ENCODE data around the gene ZNF692.
A peak's percentile ranks its signal among the peaks of the same experiment; 100 is the strongest.

Gene ZNF692

DNA sequence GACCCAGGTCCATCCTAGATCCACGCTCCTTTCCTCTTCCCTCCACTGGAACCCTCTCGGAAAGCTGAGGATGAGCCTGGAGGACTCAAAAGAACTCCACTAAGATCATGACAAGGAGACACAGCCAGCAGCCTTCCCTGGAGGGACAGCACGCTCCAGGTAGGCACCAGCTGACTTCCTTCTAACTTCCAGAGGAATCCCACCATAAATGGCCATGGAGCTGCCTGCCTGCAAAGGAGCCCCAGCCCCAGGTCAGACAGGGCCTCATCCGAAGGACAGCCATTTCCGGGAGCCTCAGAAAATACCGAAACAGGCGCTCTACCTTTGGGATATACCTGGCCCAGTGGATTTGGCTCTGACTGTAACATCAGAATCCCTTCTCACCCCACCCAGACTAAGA, 37.2 kb downstream of the ZNF692 start:
- no peaks in the 10 kb centered on the region for H3K9me2 ChIP-seq (replicated peaks; ENCODE audit: control insufficient read depth, low read length)
- no peaks in the 10 kb centered on the region for H3K27me3 ChIP-seq (ENCODE audit: control insufficient read depth, low read length)
- H3F3A ChIP-seq (ENCODE audit: control insufficient read depth, insufficient read depth): no peaks in the 10 kb centered on the region
- H3K4me1 ChIP-seq (ENCODE audit: control insufficient read depth, low read length): peaks cover 50% of the 10 kb centered on the region
- no peak for TF ChIP-seq EZH2phosphoT487 (IDR thresholded peaks at IDR 0.05; ENCODE audit: borderline replicate concordance, low read length)
- TF ChIP-seq, protein P1, sequence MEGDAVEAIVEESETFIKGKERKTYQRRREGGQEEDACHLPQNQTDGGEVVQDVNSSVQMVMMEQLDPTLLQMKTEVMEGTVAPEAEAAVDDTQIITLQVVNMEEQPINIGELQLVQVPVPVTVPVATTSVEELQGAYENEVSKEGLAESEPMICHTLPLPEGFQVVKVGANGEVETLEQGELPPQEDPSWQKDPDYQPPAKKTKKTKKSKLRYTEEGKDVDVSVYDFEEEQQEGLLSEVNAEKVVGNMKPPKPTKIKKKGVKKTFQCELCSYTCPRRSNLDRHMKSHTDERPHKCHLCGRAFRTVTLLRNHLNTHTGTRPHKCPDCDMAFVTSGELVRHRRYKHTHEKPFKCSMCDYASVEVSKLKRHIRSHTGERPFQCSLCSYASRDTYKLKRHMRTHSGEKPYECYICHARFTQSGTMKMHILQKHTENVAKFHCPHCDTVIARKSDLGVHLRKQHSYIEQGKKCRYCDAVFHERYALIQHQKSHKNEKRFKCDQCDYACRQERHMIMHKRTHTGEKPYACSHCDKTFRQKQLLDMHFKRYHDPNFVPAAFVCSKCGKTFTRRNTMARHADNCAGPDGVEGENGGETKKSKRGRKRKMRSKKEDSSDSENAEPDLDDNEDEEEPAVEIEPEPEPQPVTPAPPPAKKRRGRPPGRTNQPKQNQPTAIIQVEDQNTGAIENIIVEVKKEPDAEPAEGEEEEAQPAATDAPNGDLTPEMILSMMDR (IDR thresholded peaks at IDR 0.05; ENCODE audit: low read depth, low read length, poor library complexity, severe bottlenecking): no peak
- H3K9me3 ChIP-seq (ENCODE audit: control insufficient read depth, insufficient read depth, low read length): no peaks in the 10 kb centered on the region
- H3K36me3 ChIP-seq (ENCODE audit: control insufficient read depth, low read length): peaks cover 51% of the 10 kb centered on the region
- H3K4me2 ChIP-seq (ENCODE audit: low read length): peak overlapping the region; percentile 94
- peaks cover 65% of the 10 kb centered on the region for H3K79me2 ChIP-seq (ENCODE audit: control insufficient read depth, low read length)
- peak overlapping the region; percentile 52 for H3K4me3 ChIP-seq (ENCODE audit: low read length)
- H4K20me1 ChIP-seq (ENCODE audit: control insufficient read depth, insufficient read depth, low read depth, low read length): peaks cover 8% of the 10 kb centered on the region; the same call in 1 of the 2 replicates
- H3K27ac ChIP-seq (ENCODE audit: low read depth, low read length): no peak overlapping the region

DNA sequence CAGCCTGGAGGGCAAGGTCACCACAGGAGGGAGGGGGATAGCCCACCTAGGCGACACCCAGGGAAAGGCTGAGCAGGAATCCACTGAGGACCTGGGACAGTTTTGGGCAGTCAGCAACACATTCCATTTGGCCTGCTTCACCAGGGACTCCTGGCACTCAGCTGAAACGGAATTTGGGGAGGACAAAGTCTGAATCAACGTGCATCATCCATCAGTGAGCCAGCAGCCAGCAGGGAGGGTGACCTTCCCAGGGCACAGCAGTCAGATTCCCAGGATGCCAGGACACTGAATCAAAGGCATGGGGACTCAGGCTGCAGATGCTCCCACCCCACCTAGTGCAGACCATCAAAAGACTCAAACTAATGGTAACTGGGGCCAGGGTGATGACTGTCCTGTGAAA, 37.8 kb downstream of the ZNF692 start:
- Histone ChIP-seq H3K9me2 (replicated peaks; ENCODE audit: control insufficient read depth, low read length) (no peaks in the 10 kb centered on the region), H3K27me3 (ENCODE audit: control insufficient read depth, low read length) (no peaks in the 10 kb centered on the region), H3F3A (ENCODE audit: control insufficient read depth, insufficient read depth) (no peaks in the 10 kb centered on the region), H3K4me1 (ENCODE audit: control insufficient read depth, low read length) (peaks cover 50% of the 10 kb centered on the region), H3K79me2 (ENCODE audit: control insufficient read depth, low read length) (peaks cover 65% of the 10 kb centered on the region), H3K27ac (ENCODE audit: low read depth, low read length) (no peak overlapping the region), H3K4me3 (ENCODE audit: low read length) (no peak overlapping the region), H4K20me1 (ENCODE audit: control insufficient read depth, insufficient read depth, low read depth, low read length) (peaks cover 8% of the 10 kb centered on the region; the same call in 1 of the 2 replicates), H3K36me3 (ENCODE audit: control insufficient read depth, low read length) (peaks cover 54% of the 10 kb centered on the region), H3K9me3 (ENCODE audit: control insufficient read depth, insufficient read depth, low read length) (no peaks in the 10 kb centered on the region), H3K4me2 (ENCODE audit: low read length) (no peak overlapping the region)
- TF ChIP-seq EZH2phosphoT487 (IDR thresholded peaks at IDR 0.05; ENCODE audit: borderline replicate concordance, low read length): no peak
- TF ChIP-seq, protein P1 (IDR thresholded peaks at IDR 0.05; ENCODE audit: low read depth, low read length, poor library complexity, severe bottlenecking): no peak

DNA sequence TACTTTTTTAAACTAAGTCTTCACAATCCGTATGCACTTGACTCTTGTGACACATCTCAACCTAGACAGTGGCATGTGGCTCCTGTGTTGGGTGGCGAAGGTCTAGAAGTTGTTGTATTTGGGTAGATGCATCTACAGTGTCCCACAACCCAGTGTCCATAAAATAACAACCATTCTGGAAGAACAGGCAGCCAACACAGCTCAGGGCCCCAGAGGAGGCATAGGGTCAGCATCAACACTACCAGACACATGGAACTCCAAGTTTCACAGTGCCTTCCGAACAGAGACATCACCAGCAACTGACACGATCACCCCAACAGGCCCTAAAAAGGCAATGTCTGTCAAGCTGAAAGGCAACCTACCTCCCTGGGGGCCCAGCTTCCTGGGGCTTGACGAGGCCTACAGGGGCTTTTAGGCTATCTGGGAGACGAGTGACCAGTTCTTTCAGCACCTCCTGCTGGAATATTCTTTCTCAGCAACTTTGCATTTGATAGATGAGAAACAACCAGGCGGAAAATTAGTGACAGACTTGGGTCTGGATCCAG, 38.8 kb downstream of the ZNF692 start:
- Histone ChIP-seq H3K79me2 (ENCODE audit: control insufficient read depth, low read length) (peaks cover 60% of the 10 kb centered on the region), H3K9me2 (replicated peaks; ENCODE audit: control insufficient read depth, low read length) (no peaks in the 10 kb centered on the region), H3K9me3 (ENCODE audit: control insufficient read depth, insufficient read depth, low read length) (no peaks in the 10 kb centered on the region), H3K4me3 (ENCODE audit: low read length) (no peak overlapping the region), H3K4me1 (ENCODE audit: control insufficient read depth, low read length) (peaks cover 48% of the 10 kb centered on the region), H3K27ac (ENCODE audit: low read depth, low read length) (no peak overlapping the region), H4K20me1 (ENCODE audit: control insufficient read depth, insufficient read depth, low read depth, low read length) (peaks cover 8% of the 10 kb centered on the region; the same call in 1 of the 2 replicates), H3K36me3 (ENCODE audit: control insufficient read depth, low read length) (peaks cover 58% of the 10 kb centered on the region), H3K4me2 (ENCODE audit: low read length) (no peak overlapping the region), H3F3A (ENCODE audit: control insufficient read depth, insufficient read depth) (no peaks in the 10 kb centered on the region), H3K27me3 (ENCODE audit: control insufficient read depth, low read length) (no peaks in the 10 kb centered on the region)
- TF ChIP-seq, protein P1 (IDR thresholded peaks at IDR 0.05; ENCODE audit: low read depth, low read length, poor library complexity, severe bottlenecking): no peak
- no peak for TF ChIP-seq EZH2phosphoT487 (IDR thresholded peaks at IDR 0.05; ENCODE audit: borderline replicate concordance, low read length)

Measured in DOHH2 (cell line).